Tibial nerve (tissue), 4 donors: ENCODE data around the gene RGPD4. TPM values are rescaled to one million over a fixed set of nuclear protein-coding genes. Genes with fewer than 3 reads are reported as not detected.
"Not testable (repeated sequence)": the region's sequence is repeated elsewhere in the genome, so short reads cannot be mapped to it uniquely, and the experiment has no call there.

Experiments used
- DNase-seq, 2 donors: peaks; one replicate each; pipeline ENCODE4 v3.0.0-alpha.2; 2019; ENCODE audit warnings: low spot score in 2 of 2
- H3K27ac ChIP-seq, 4 donors: fragments of 200-600 bp; sonication (generic) in 3 of 4; one replicate each; pipeline ENCODE4 v1.5.1; 2017 to 2019; ENCODE audit warnings: mild to moderate bottlenecking in 1 of 4
- H3K27me3 ChIP-seq, 2 donors: fragments of 200-600 bp; sonication (generic) in 1 of 2; one replicate each; pipeline versions ENCODE4 v1.5.1 to v1.6.0; 2017 to 2019
- H3K36me3 ChIP-seq, 3 donors: fragments of 200-600 bp; sonication (generic); one replicate each; pipeline ENCODE4 v1.5.1; 2018 to 2019
- H3K4me1 ChIP-seq, 4 donors: fragments of 200-600 bp; sonication (generic) in 3 of 4; one replicate each; pipeline ENCODE4 v1.5.1; 2017 to 2019
- H3K4me3 ChIP-seq, 4 donors: fragments of 200-600 bp; sonication (generic) in 3 of 4; one replicate each; pipeline ENCODE4 v1.5.1; 2017 to 2019; ENCODE audit warnings: mild to moderate bottlenecking in 1 of 4, moderate library complexity in 1 of 4
- H3K9me3 ChIP-seq, 4 donors: fragments of 200-600 bp; sonication (generic) in 3 of 4; one replicate each; pipeline ENCODE4 v1.5.1; 2017 to 2019
- CTCF ChIP-seq, 5 experiments: fragments of 200-600 bp in 3 of 5; fragments of 450-650 bp in 2 of 5; sonication (generic) in 3 of 5; IDR thresholded peaks; one replicate each; pipeline ENCODE4 v1.5.1; 2016 to 2019; ENCODE audit warnings: antibody characterized with exemption in 5 of 5, mild to moderate bottlenecking in 3 of 5, moderate library complexity in 2 of 5
- EP300 ChIP-seq, 2 donors: sonication (generic); formaldehyde crosslinking; IDR thresholded peaks; one replicate each; pipeline ENCODE4 v1.6.1; 2017; ENCODE audit warnings: antibody characterized with exemption in 2 of 2, mild to moderate bottlenecking in 1 of 2
- POLR2A ChIP-seq, 2 donors: fragments of 450-650 bp; IDR thresholded peaks; one replicate each; pipeline ENCODE4 v1.6.1; 2017; ENCODE audit warnings: antibody characterized with exemption in 2 of 2, mild to moderate bottlenecking in 2 of 2, moderate library complexity in 2 of 2
- WGBS, 2 donors: methylation state at CpG; one replicate each; pipeline ENCODE4 v1.1.5; 2018; 5-methylcytosine and 5-hydroxymethylcytosine counted together
- total RNA-seq, 4 donors: library from RNA; depleted of rRNA; stranded (reverse); fragments of >200 nt; gene quantifications; one replicate each; pipeline ENCODE4 v1.1.0, GENCODE V29; 2016

The RGPD4 gene
- not detected for total RNA-seq

GRCh38 chr2:107826749-107827148 is at the start of gene RGPD4:
Gene RGPD4 (plus strand): TSS chr2:107826892. CDS start chr2:107827014, 122 bp downstream.
- not testable (repeated sequence) for H3K4me3 ChIP-seq, H3K4me1 ChIP-seq, DNase-seq, H3K27me3 ChIP-seq, H3K27ac ChIP-seq, H3K9me3 ChIP-seq, H3K36me3 ChIP-seq
- WGBS, 2 donors = 94 to 98% methylated on average over 36 to 42 of the region's 43 CpGs

GRCh38 chr2:107777974-107778373 is 48.7 kb upstream of the RGPD4 start:
- 84 to 89% methylated on average over 2 of the region's 2 CpGs for WGBS, 2 donors
- DNase-seq = no peak

GRCh38 chr2:107785756-107786155 is 40.9 kb upstream of the RGPD4 start:
- Histone ChIP-seq H3K36me3 (no peaks in the 10 kb centered on the region), H3K27ac (no peak overlapping the region), H3K4me3 (no peak overlapping the region), H3K9me3 (no peaks in the 10 kb centered on the region), H3K4me1 (no peaks in the 10 kb centered on the region), H3K27me3 (no peaks in the 10 kb centered on the region)
- TF ChIP-seq POLR2A (IDR thresholded peaks at IDR 0.05) (no peak), CTCF (IDR thresholded peaks at IDR 0.05) (no peak), EP300 (IDR thresholded peaks at IDR 0.05) (no peak)
- no peak for DNase-seq
- WGBS, 2 donors = 63 to 66% methylated on average over 1 of the region's 1 CpG

More at GRCh38 chr2:107777974-107778373, 48.7 kb upstream of the RGPD4 start:
- no peak overlapping the region for H3K4me3 ChIP-seq
- H3K36me3 ChIP-seq = no peaks in the 10 kb centered on the region
- H3K9me3 ChIP-seq = no peaks in the 10 kb centered on the region
- H3K4me1 ChIP-seq = no peaks in the 10 kb centered on the region
- H3K27me3 ChIP-seq = no peaks in the 10 kb centered on the region
- H3K27ac ChIP-seq = no peak overlapping the region
- no peak for TF ChIP-seq CTCF (IDR thresholded peaks at IDR 0.05)
- no peak for TF ChIP-seq POLR2A (IDR thresholded peaks at IDR 0.05)
- TF ChIP-seq EP300 (IDR thresholded peaks at IDR 0.05) = no peak

- Histone ChIP-seq H3K4me3 (no peak overlapping the region), H3K36me3 (no peaks in the 10 kb centered on the region), H3K4me1 (no peaks in the 10 kb centered on the region), H3K27ac (no peak overlapping the region), H3K27me3 (no peaks in the 10 kb centered on the region), H3K9me3 (no peaks in the 10 kb centered on the region)
- TF ChIP-seq CTCF (IDR thresholded peaks at IDR 0.05) (no peak), EP300 (IDR thresholded peaks at IDR 0.05) (no peak), POLR2A (IDR thresholded peaks at IDR 0.05) (no peak)
- 77% methylated on average over 1 of the region's 1 CpG for WGBS, 2 donors
- DNase-seq = no peak
These were observed 35.9 kb upstream of the RGPD4 start for GRCh38 chr2:107790837-107791236.

- H3K36me3 ChIP-seq = no peaks in the 10 kb centered on the region
- no peak for DNase-seq
- no peaks in the 10 kb centered on the region for H3K9me3 ChIP-seq
- H3K4me3 ChIP-seq = no peak overlapping the region
- no peaks in the 10 kb centered on the region for H3K27me3 ChIP-seq
- 55 to 57% methylated on average over 2 of the region's 2 CpGs for WGBS, 2 donors
- H3K27ac ChIP-seq = no peak overlapping the region
- no peaks in the 10 kb centered on the region for H3K4me1 ChIP-seq
- TF ChIP-seq EP300 (IDR thresholded peaks at IDR 0.05) (no peak), CTCF (IDR thresholded peaks at IDR 0.05) (no peak), POLR2A (IDR thresholded peaks at IDR 0.05) (no peak)
These were observed 25.2 kb upstream of the RGPD4 start for GRCh38 chr2:107801498-107801897.
